ENCODE measurements around the gene IL1R1. TPM values are rescaled to one million over a fixed set of nuclear protein-coding genes. Genes with fewer than 3 reads are reported as not detected.

The IL1R1 gene
- total and polyA plus RNA-seq, 3 donors from 2014 or later, result 35.4 to 51.3 (median 49.6) TPM

- no peak for DNase-seq
- H3K4me1 ChIP-seq, result no peaks in the 10 kb centered on the region
- H3K9me3 ChIP-seq, result no peaks in the 10 kb centered on the region
- no peaks in the 10 kb centered on the region for H3K36me3 ChIP-seq (ENCODE audit: low read depth, missing control alignments)
- no peak for TF ChIP-seq CTCF (IDR thresholded peaks at IDR 0.05)
- no peak for TF ChIP-seq POLR2A (IDR thresholded peaks at IDR 0.05)
- no peaks in the 10 kb centered on the region for H3K27me3 ChIP-seq
- no peak overlapping the region for H3K27ac ChIP-seq
- intact Hi-C loops (cut with DNase I; ENCODE audit: low total_unique reads), result no loop called here
- H3K4me3 ChIP-seq, result no peak overlapping the region
- 95 to 98% methylated on average over 5 of the region's 5 CpGs for WGBS, 2 donors
Measured at GRCh38 chr2:102109016-102109415, 33.5 kb upstream of the IL1R1 start.

GRCh38 chr2:102110171-102110570 is 32.4 kb upstream of the IL1R1 start:
- no peak overlapping the region for H3K27ac ChIP-seq
- no peak for TF ChIP-seq POLR2A (IDR thresholded peaks at IDR 0.05)
- TF ChIP-seq CTCF (IDR thresholded peaks at IDR 0.05), result no peak
- no peaks in the 10 kb centered on the region for H3K9me3 ChIP-seq
- intact Hi-C loops (cut with DNase I; ENCODE audit: low total_unique reads), result no loop called here
- WGBS, 2 donors, result 60 to 88% methylated on average over 5 of the region's 5 CpGs
- DNase-seq, result no peak
- no peaks in the 10 kb centered on the region for H3K4me1 ChIP-seq
- H3K4me3 ChIP-seq, result no peak overlapping the region
- no peaks in the 10 kb centered on the region for H3K27me3 ChIP-seq
- H3K36me3 ChIP-seq (ENCODE audit: low read depth, missing control alignments), result no peaks in the 10 kb centered on the region

- no peaks in the 10 kb centered on the region for H3K36me3 ChIP-seq (ENCODE audit: low read depth, missing control alignments)
- no peak overlapping the region for H3K27ac ChIP-seq
- H3K4me3 ChIP-seq, result no peak overlapping the region
- intact Hi-C loops (cut with DNase I; ENCODE audit: low total_unique reads), result no loop called here
- H3K27me3 ChIP-seq, result no peaks in the 10 kb centered on the region
- TF ChIP-seq CTCF (IDR thresholded peaks at IDR 0.05), result no peak
- no peak for TF ChIP-seq POLR2A (IDR thresholded peaks at IDR 0.05)
- 82 to 86% methylated on average over 13 of the region's 13 CpGs for WGBS, 2 donors
- no peaks in the 10 kb centered on the region for H3K4me1 ChIP-seq
- no peak for DNase-seq
- no peaks in the 10 kb centered on the region for H3K9me3 ChIP-seq
Measured at GRCh38 chr2:102110596-102111334, 31.8 kb upstream of the IL1R1 start.

GRCh38 chr2:102111823-102112222 is 30.7 kb upstream of the IL1R1 start:
- DNase-seq, result no peak
- intact Hi-C loops (cut with DNase I; ENCODE audit: low total_unique reads), result no loop called here
- Histone ChIP-seq H3K9me3 (no peaks in the 10 kb centered on the region), H3K4me1 (no peaks in the 10 kb centered on the region), H3K27me3 (no peaks in the 10 kb centered on the region), H3K36me3 (ENCODE audit: low read depth, missing control alignments) (no peaks in the 10 kb centered on the region), H3K4me3 (no peak overlapping the region), H3K27ac (no peak overlapping the region)
- 71 to 100% methylated on average over 1 to 2 of the region's 2 CpGs for WGBS, 2 donors
- TF ChIP-seq POLR2A (IDR thresholded peaks at IDR 0.05) (no peak), CTCF (IDR thresholded peaks at IDR 0.05) (no peak)

GRCh38 chr2:102112271-102112670 is 30.3 kb upstream of the IL1R1 start:
- intact Hi-C loops (cut with DNase I; ENCODE audit: low total_unique reads), result no loop called here
- Histone ChIP-seq H3K4me3 (no peak overlapping the region), H3K27ac (no peak overlapping the region), H3K4me1 (no peaks in the 10 kb centered on the region), H3K36me3 (ENCODE audit: low read depth, missing control alignments) (no peaks in the 10 kb centered on the region), H3K27me3 (no peaks in the 10 kb centered on the region), H3K9me3 (no peaks in the 10 kb centered on the region)
- WGBS, 2 donors, result 17 to 100% methylated on average over 1 of the region's 1 CpG
- no peak for DNase-seq
- TF ChIP-seq POLR2A (IDR thresholded peaks at IDR 0.05) (no peak), CTCF (IDR thresholded peaks at IDR 0.05) (no peak)
